Right lobe of liver (tissue), 6 donors: ENCODE results near the gene C2CD3. TPM values are rescaled to one million over a fixed set of nuclear protein-coding genes. Genes with fewer than 3 reads are reported as not detected.

Experiments used
- ATAC-seq, 4 donors: fragments of 200-7000 bp; cut with Tn5 transposase; one replicate each; pipeline ENCODE4 v1.9.1; 2020; ENCODE audit warnings: mild to moderate bottlenecking in 4 of 4, moderate library complexity in 4 of 4
- DNase-seq, 3 donors: peaks; one replicate each; pipeline ENCODE4 v3.0.0-alpha.2; 2020
- H3K27ac ChIP-seq, 3 donors: fragments of 200-600 bp; one replicate each; pipeline ENCODE4 v1.8.0; 2022
- H3K27me3 ChIP-seq, 2 donors: fragments of 200-600 bp; one replicate each; pipeline ENCODE4 v1.8.0; 2022
- H3K36me3 ChIP-seq, 4 donors: fragments of 200-600 bp; sonication (generic) in 1 of 4; one replicate each; pipeline versions ENCODE4 v1.5.1 to v1.8.0; 2017 to 2022; ENCODE audit warnings: control low read depth in 1 of 4
- H3K4me1 ChIP-seq, 4 donors: fragments of 200-600 bp; sonication (generic) in 1 of 4; one replicate each; pipeline versions ENCODE4 v1.5.1 to v1.8.0; 2017 to 2022; ENCODE audit warnings: control low read depth in 1 of 4
- H3K4me3 ChIP-seq, 3 donors: fragments of 200-600 bp; one replicate each; pipeline ENCODE4 v1.8.0; 2022
- H3K9me3 ChIP-seq, 4 donors: fragments of 200-600 bp; sonication (generic) in 1 of 4; one replicate each; pipeline versions ENCODE4 v1.5.1 to v1.8.0; 2017 to 2022; ENCODE audit warnings: control low read depth in 1 of 4
- CTCF ChIP-seq, 4 donors: fragments of 200-600 bp in 3 of 4; fragments of 450-650 bp in 1 of 4; IDR thresholded peaks; one replicate each; pipeline versions ENCODE4 v1.5.1 to v1.8.0; 2016 to 2022; ENCODE audit warnings: antibody characterized with exemption in 4 of 4, mild to moderate bottlenecking in 2 of 4
- POLR2A ChIP-seq: fragments of 450-650 bp; IDR thresholded peaks from one replicate; pipeline ENCODE4 v1.6.1; 2017; ENCODE audit warnings: antibody characterized with exemption, mild to moderate bottlenecking
- WGBS: methylation state at CpG from one replicate; pipeline ENCODE4 v1.1.6; 2018; ENCODE audit warnings: low coverage, low lambda C conversion rate; ENCODE audit not compliant: insufficient coverage; ENCODE audit errors: missing lambda C conversion rate; 5-methylcytosine and 5-hydroxymethylcytosine counted together
- intact Hi-C, 2 donors: fragments of 100-400 bp; cut with DNase I; formaldehyde crosslinking; loops; one replicate each; pipeline versions ENCODE4 v1.11.2 to v1.14.1; 2022
- total RNA-seq, 6 experiments: library from RNA; depleted of rRNA in 2 of 6; stranded (reverse); fragments of >200 nt in 2 of 6; fragmentation: NEBNext Ultra II Directional in 3 of 6; extraction: Animal tissue kit (Norgen Biotek cat#: 25700) in 3 of 6; gene quantifications; one replicate each; pipeline versions ENCODE4 v1.1.0 to v1.2.4, GENCODE V29; 2016 to 2023
- donor health status: DM: no; HTN: yes; CAD: no.
- donor health status: DM: no; HTN: no; CAD: no.
- donor health status: DM: no; HTN: no; CAD: no.
- donor health status: DM: no; HTN: yes; CAD: no.
- donor health status: DM: no; HTN: yes; CAD: no.

The C2CD3 gene
- total RNA-seq, 6 experiments from 2014 or later: 4.8 to 9.6 (median 7.4) TPM

GRCh38 chr11:74206746-74207145 is 35.9 kb upstream of the C2CD3 start:
- DNase-seq: no peak
- WGBS: 100% methylated on average over 1 of the region's 1 CpG
- no peaks in the 10 kb centered on the region for H3K9me3 ChIP-seq
- H3K4me1 ChIP-seq: no peaks in the 10 kb centered on the region
- H3K27me3 ChIP-seq: no peaks in the 10 kb centered on the region
- TF ChIP-seq POLR2A: no peak
- no peak for TF ChIP-seq CTCF (IDR thresholded peaks at IDR 0.05)
- intact Hi-C loops: no loop called here
- no peak for ATAC-seq
- H3K36me3 ChIP-seq: peaks cover 0 to 14% (median 0%) of the 10 kb centered on the region in 4 donors
- H3K4me3 ChIP-seq: no peak overlapping the region
- no peak overlapping the region for H3K27ac ChIP-seq

- intact Hi-C loops: no loop called here
- H3K27ac ChIP-seq: no peak overlapping the region
- H3K4me1 ChIP-seq: no peaks in the 10 kb centered on the region
- H3K9me3 ChIP-seq: no peaks in the 10 kb centered on the region
- TF ChIP-seq CTCF (IDR thresholded peaks at IDR 0.05): no peak
- TF ChIP-seq POLR2A: no peak
- WGBS: 100% methylated on average over 1 of the region's 1 CpG
- ATAC-seq (no peak), DNase-seq (no peak)
- H3K4me3 ChIP-seq: no peak overlapping the region
- no peaks in the 10 kb centered on the region for H3K27me3 ChIP-seq
- peaks cover 0 to 14% (median 0%) of the 10 kb centered on the region in 4 donors for H3K36me3 ChIP-seq
Observed at GRCh38 chr11:74205181-74205580, 34.4 kb upstream of the C2CD3 start.

- H3K4me1 ChIP-seq: no peaks in the 10 kb centered on the region
- TF ChIP-seq CTCF (IDR thresholded peaks at IDR 0.05) (no peak), POLR2A (no peak)
- intact Hi-C loops: no loop called here
- no peak overlapping the region for H3K4me3 ChIP-seq
- H3K9me3 ChIP-seq: no peaks in the 10 kb centered on the region
- DNase-seq (no peak), ATAC-seq (no peak)
- H3K27me3 ChIP-seq: no peaks in the 10 kb centered on the region
- no peak overlapping the region for H3K27ac ChIP-seq
- H3K36me3 ChIP-seq: peaks cover 0 to 14% (median 0%) of the 10 kb centered on the region in 4 donors
- WGBS: 100% methylated on average over 1 of the region's 1 CpG
Observed at GRCh38 chr11:74204701-74205100, 33.9 kb upstream of the C2CD3 start.

- DNase-seq (no peak), ATAC-seq (no peak)
- Histone ChIP-seq H3K27me3 (no peaks in the 10 kb centered on the region), H3K4me3 (no peak overlapping the region), H3K27ac (no peak overlapping the region), H3K4me1 (no peaks in the 10 kb centered on the region), H3K36me3 (peaks cover 0 to 14% (median 0%) of the 10 kb centered on the region in 4 donors), H3K9me3 (no peaks in the 10 kb centered on the region)
- TF ChIP-seq POLR2A: no peak
- 76% methylated on average over 2 of the region's 2 CpGs for WGBS
- intact Hi-C loops: no loop called here
Observed at GRCh38 chr11:74203966-74204365, 33.2 kb upstream of the C2CD3 start.

- intact Hi-C loops: no loop called here
- Histone ChIP-seq H3K4me3 (no peak overlapping the region), H3K36me3 (no peaks in the 10 kb centered on the region), H3K27me3 (no peaks in the 10 kb centered on the region), H3K4me1 (no peaks in the 10 kb centered on the region), H3K27ac (no peak overlapping the region), H3K9me3 (no peaks in the 10 kb centered on the region)
- ATAC-seq (no peak), DNase-seq (no peak)
- TF ChIP-seq POLR2A (no peak), CTCF (IDR thresholded peaks at IDR 0.05) (no peak)
- WGBS: 89% methylated on average over 2 of the region's 2 CpGs
Observed at GRCh38 chr11:74196781-74197486, 26.1 kb upstream of the C2CD3 start.
